ENCODE data around the gene NAPB.
A peak's percentile ranks its signal among the peaks of the same experiment; 100 is the strongest.
"Not testable (repeated sequence)": the region's sequence is repeated elsewhere in the genome, so short reads cannot be mapped to it uniquely, and the experiment has no call there.

NAPB gene

GRCh38 chr20:23420943-23421931 is at the start of gene NAPB:
Gene NAPB (minus strand): TSS chr20:23421488. CDS start chr20:23421402, 86 bp downstream.
- DNase-seq (ENCODE audit: low read depth), result peak; percentile 96
- peak within 1 kb of the TSS; percentile 75 for H3K4me3 ChIP-seq (ENCODE audit: low read depth, low read length)
- peak; percentile 17 for TF ChIP-seq CTCF (IDR thresholded peaks at IDR 0.05; ENCODE audit: low read depth, low read length)
- TF ChIP-seq MYC (IDR thresholded peaks at IDR 0.05; ENCODE audit: low read depth, low read length), result 0 out of 2 replicates have a peak, but pooled peaks have one; percentile 5
- TF ChIP-seq MAX (IDR thresholded peaks at IDR 0.05; ENCODE audit: low read depth, low read length), result no peak
- peak; percentile 85 for TF ChIP-seq POLR2A (IDR thresholded peaks at IDR 0.05; ENCODE audit: extremely low read depth, insufficient read length)

- H3K4me3 ChIP-seq (ENCODE audit: low read depth, low read length); DNase-seq (ENCODE audit: low read depth): not testable (repeated sequence)
Measured at GRCh38 chr20:23466961-23467360, 45.7 kb upstream of the NAPB start.

GRCh38 chr20:23461180-23461579 is 39.9 kb upstream of the NAPB start:
- TF ChIP-seq CTCF (IDR thresholded peaks at IDR 0.05; ENCODE audit: low read depth, low read length) (no peak), POLR2A (IDR thresholded peaks at IDR 0.05; ENCODE audit: extremely low read depth, insufficient read length) (no peak), MAX (IDR thresholded peaks at IDR 0.05; ENCODE audit: low read depth, low read length) (no peak), MYC (IDR thresholded peaks at IDR 0.05; ENCODE audit: low read depth, low read length) (no peak)
- H3K4me3 ChIP-seq (ENCODE audit: low read depth, low read length), result no peak overlapping the region
- no peak for DNase-seq (ENCODE audit: low read depth)

- DNase-seq (ENCODE audit: low read depth), result no peak
- H3K4me3 ChIP-seq (ENCODE audit: low read depth, low read length), result no peak overlapping the region
- TF ChIP-seq MAX (IDR thresholded peaks at IDR 0.05; ENCODE audit: low read depth, low read length), result no peak
Measured at GRCh38 chr20:23459461-23460150, 38.3 kb upstream of the NAPB start.

GRCh38 chr20:23456873-23457272 is 35.6 kb upstream of the NAPB start:
- DNase-seq (ENCODE audit: low read depth), result no peak
- no peak overlapping the region for H3K4me3 ChIP-seq (ENCODE audit: low read depth, low read length)
- TF ChIP-seq CTCF (IDR thresholded peaks at IDR 0.05; ENCODE audit: low read depth, low read length), result no peak
- no peak for TF ChIP-seq POLR2A (IDR thresholded peaks at IDR 0.05; ENCODE audit: extremely low read depth, insufficient read length)
- no peak for TF ChIP-seq MYC (IDR thresholded peaks at IDR 0.05; ENCODE audit: low read depth, low read length)
- TF ChIP-seq MAX (IDR thresholded peaks at IDR 0.05; ENCODE audit: low read depth, low read length), result no peak

GRCh38 chr20:23456409-23456808 is 35.1 kb upstream of the NAPB start:
- no peak for TF ChIP-seq POLR2A (IDR thresholded peaks at IDR 0.05; ENCODE audit: extremely low read depth, insufficient read length)
- no peak for TF ChIP-seq MAX (IDR thresholded peaks at IDR 0.05; ENCODE audit: low read depth, low read length)
- TF ChIP-seq MYC (IDR thresholded peaks at IDR 0.05; ENCODE audit: low read depth, low read length), result no peak
- no peak for TF ChIP-seq CTCF (IDR thresholded peaks at IDR 0.05; ENCODE audit: low read depth, low read length)
- no peak overlapping the region for H3K4me3 ChIP-seq (ENCODE audit: low read depth, low read length)
- DNase-seq (ENCODE audit: low read depth), result no peak
